Retina (tissue), 1 donor: ENCODE data around the gene GCN1.
"Not testable (repeated sequence)": the region's sequence is repeated elsewhere in the genome, so short reads cannot be mapped to it uniquely, and the experiment has no call there.

Experiments
- DNase-seq: peaks from one replicate; pipeline ENCODE4 v3.0.0-alpha.2; 2016

The GCN1 gene

GRCh38 chr12:120214626-120215356 is 20.3 kb upstream of the GCN1 start:
- DNase-seq, result no peak

GRCh38 chr12:120213758-120214157 is 19.2 kb upstream of the GCN1 start:
- no peak for DNase-seq

- DNase-seq, result not testable (repeated sequence)
Measured at GRCh38 chr12:120213182-120213581, 18.7 kb upstream of the GCN1 start.

- no peak for DNase-seq
Measured at GRCh38 chr12:120212301-120212700, 17.8 kb upstream of the GCN1 start.

GRCh38 chr12:120211904-120212283 is 17.4 kb upstream of the GCN1 start:
- no peak for DNase-seq

GRCh38 chr12:120211243-120211903 is 16.9 kb upstream of the GCN1 start:
- DNase-seq, result no peak

GRCh38 chr12:120209851-120210250 is 15.3 kb upstream of the GCN1 start:
- no peak for DNase-seq

- no peak for DNase-seq
Measured at GRCh38 chr12:120207227-120207626, 12.7 kb upstream of the GCN1 start.

- not testable (repeated sequence) for DNase-seq
Measured at GRCh38 chr12:120206781-120207180, 12.3 kb upstream of the GCN1 start.

GRCh38 chr12:120206228-120206627 is 11.7 kb upstream of the GCN1 start:
- no peak for DNase-seq

GRCh38 chr12:120204171-120204570 is 9.7 kb upstream of the GCN1 start:
- DNase-seq, result no peak

GRCh38 chr12:120200364-120200800 is 5.9 kb upstream of the GCN1 start:
- DNase-seq, result no peak

GRCh38 chr12:120199595-120200306 is 5.2 kb upstream of the GCN1 start:
- DNase-seq, result no peak

GRCh38 chr12:120199025-120199424 is 4.5 kb upstream of the GCN1 start:
- no peak for DNase-seq

- DNase-seq, result no peak
Measured at GRCh38 chr12:120197542-120197887, 3.0 kb upstream of the GCN1 start.

GRCh38 chr12:120196817-120197541 is 2.5 kb upstream of the GCN1 start:
- not testable (repeated sequence) for DNase-seq

GRCh38 chr12:120196363-120196762 is 1.8 kb upstream of the GCN1 start:
- DNase-seq, result no peak

- DNase-seq, result no peak
Measured at GRCh38 chr12:120194226-120194533, 335 bp downstream of the GCN1 start.

GRCh38 chr12:120193286-120193685 is 1.2 kb downstream of the GCN1 start:
- not testable (repeated sequence) for DNase-seq

GRCh38 chr12:120190985-120191480 is 3.5 kb downstream of the GCN1 start:
- DNase-seq, result no peak

GRCh38 chr12:120190386-120190785 is 4.1 kb downstream of the GCN1 start:
- no peak for DNase-seq

GRCh38 chr12:120186654-120187053 is 7.9 kb downstream of the GCN1 start:
- no peak for DNase-seq

- no peak for DNase-seq
Measured at GRCh38 chr12:120183211-120183631, 11.3 kb downstream of the GCN1 start.
